ENCODE measurements around the gene AMBN. TPM values are rescaled to one million over a fixed set of nuclear protein-coding genes. Genes with fewer than 3 reads are reported as not detected.

AMBN gene
- total and polyA plus RNA-seq, 9 of the 15 experiments (the other 6 are each of a cell fraction or from before 2014, with no cell fraction given), result 0.03 to 0.09 (median 0.07) TPM; not detected in 6

DNA sequence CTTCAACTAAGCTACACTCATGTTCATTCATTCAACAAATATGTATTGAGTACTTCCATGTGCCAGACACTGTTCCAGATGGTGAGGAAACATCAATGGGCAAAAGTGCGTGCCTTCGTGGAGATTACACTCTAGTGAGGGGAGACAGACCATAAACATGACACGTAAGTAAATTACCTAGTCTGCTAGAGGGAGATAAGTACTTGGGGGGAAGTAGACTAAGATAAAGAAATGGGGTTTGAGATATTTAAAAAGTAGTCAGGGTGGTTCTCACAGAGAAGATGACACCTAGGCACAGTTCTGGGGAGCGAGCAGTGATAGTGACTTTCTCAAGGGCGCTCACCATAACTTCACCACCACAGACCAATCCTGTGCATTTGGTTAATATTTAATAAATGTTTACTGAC is 62.6 kb downstream of the AMBN start (continued):
- no peak for TF ChIP-seq FIP1L1 (IDR thresholded peaks at IDR 0.05; ENCODE audit: low read depth, low read length, poor library complexity, severe bottlenecking)
- TF ChIP-seq SOX6 (IDR thresholded peaks at IDR 0.05), result peak; percentile 69
- no peak for TF ChIP-seq THRA (IDR thresholded peaks at IDR 0.05)
- TF ChIP-seq ARHGAP35 (IDR thresholded peaks at IDR 0.05; ENCODE audit: partially characterized antibody), result no peak
- TF ChIP-seq ZMIZ1 (IDR thresholded peaks at IDR 0.05; ENCODE audit: low read depth in 2 of 2, low read length in 2 of 2), result peak in 1 of 2 experiments; percentile 73; a peak in 2 of 4 replicates
- no peak for TF ChIP-seq JUND (IDR thresholded peaks at IDR 0.05; ENCODE audit: borderline replicate concordance, low read depth, low read length)
- TF ChIP-seq JUND (tag; IDR thresholded peaks at IDR 0.05; ENCODE audit: borderline replicate concordance, low read depth, low read length), result peak; percentile 41; the same call in 1 of the 3 replicates
- TF ChIP-seq PTRF (tag; IDR thresholded peaks at IDR 0.05), result no peak
- TF ChIP-seq ETV6 (IDR thresholded peaks at IDR 0.05; ENCODE audit: borderline replicate concordance in 1 of 2, low read depth in 2 of 2, low read length in 1 of 2), result peak in 1 of 2 experiments; percentile 37; a peak in 1 of 4 replicates
- no peak for TF ChIP-seq ETV6 (CRISPR knock-in tag; IDR thresholded peaks at IDR 0.05; ENCODE audit: borderline replicate concordance)
- TF ChIP-seq ZNF280A (IDR thresholded peaks at IDR 0.05; ENCODE audit: low read depth, partially characterized antibody), result no peak
- TF ChIP-seq HNRNPL (IDR thresholded peaks at IDR 0.05; ENCODE audit: low read depth, low read length), result no peak
- TF ChIP-seq SFPQ (IDR thresholded peaks at IDR 0.05; ENCODE audit: low read depth, low read length), result no peak
- TF ChIP-seq MTA2 (IDR thresholded peaks at IDR 0.05; ENCODE audit: low read depth), result peak; percentile 90
- TF ChIP-seq NR2F6 (CRISPR knock-in tag; IDR thresholded peaks at IDR 0.05), result no peak
- no peak for TF ChIP-seq C11orf30 (IDR thresholded peaks at IDR 0.05; ENCODE audit: low read depth)
- TF ChIP-seq ETS2 (tag; IDR thresholded peaks at IDR 0.05; ENCODE audit: borderline replicate concordance, poor library complexity, severe bottlenecking), result no peak
- TF ChIP-seq HDAC1 (IDR thresholded peaks at IDR 0.05), result no peak
- TF ChIP-seq PML (IDR thresholded peaks at IDR 0.05; ENCODE audit: low read length), result peak; percentile 89
- TF ChIP-seq NCOR1 (IDR thresholded peaks at IDR 0.05), result peak; percentile 91
- 0 out of 2 replicates have a peak, but pooled peaks have one; percentile 25 for TF ChIP-seq SP1 (CRISPR knock-in tag; IDR thresholded peaks at IDR 0.05)

Measured in K562 (cell line).